Measurements from ENCODE around the gene HLTF.
"Not testable (repeated sequence)": the region's sequence is repeated elsewhere in the genome, so short reads cannot be mapped to it uniquely, and the experiment has no call there.

HLTF gene

GRCh38 chr3:149086232-149086988, at the start of gene HLTF:
TSS of gene HLTF (minus strand) at chr3:149086533. CDS start at chr3:149086336, 197 bp downstream.
- peak; percentile 92 to 95 for DNase-seq

GRCh38 chr3:149134575-149134974, 48.2 kb upstream of the HLTF start:
- no peak for DNase-seq

GRCh38 chr3:149131589-149131988, 45.3 kb upstream of the HLTF start:
- DNase-seq: no peak

GRCh38 chr3:149129326-149130205, 43.2 kb upstream of the HLTF start, which contains the start of gene HPS3:
TSS of gene HPS3 (plus strand) at chr3:149129638. CDS start at chr3:149129724, 86 bp downstream.
- peak; percentile 82 to 83 for DNase-seq

GRCh38 chr3:149128821-149129220, 42.5 kb upstream of the HLTF start:
- no peak for DNase-seq

GRCh38 chr3:149122721-149123578, 36.6 kb upstream of the HLTF start:
- DNase-seq: no peak

GRCh38 chr3:149120051-149120972, 34.0 kb upstream of the HLTF start:
- peak in 1 of 2 donors; percentile 75 for DNase-seq

GRCh38 chr3:149119466-149119865, 33.1 kb upstream of the HLTF start:
- DNase-seq: no peak

- DNase-seq: no peak
Observed at GRCh38 chr3:149118724-149119123, 32.4 kb upstream of the HLTF start.

- DNase-seq: no peak
Observed at GRCh38 chr3:149115114-149115513, 28.8 kb upstream of the HLTF start.

- no peak for DNase-seq
Observed at GRCh38 chr3:149114458-149114857, 28.1 kb upstream of the HLTF start.

GRCh38 chr3:149104484-149104883, 18.2 kb upstream of the HLTF start:
- DNase-seq: no peak

- no peak for DNase-seq
Observed at GRCh38 chr3:149101641-149102040, 15.3 kb upstream of the HLTF start.

- DNase-seq: no peak
Observed at GRCh38 chr3:149101154-149101553, 14.8 kb upstream of the HLTF start.

- DNase-seq: not testable (repeated sequence)
Observed at GRCh38 chr3:149097987-149098386, 11.7 kb upstream of the HLTF start.

GRCh38 chr3:149095487-149095886, 9.2 kb upstream of the HLTF start:
- no peak for DNase-seq

GRCh38 chr3:149091983-149092382, 5.7 kb upstream of the HLTF start:
- no peak for DNase-seq

- no peak for DNase-seq
Observed at GRCh38 chr3:149090907-149091306, 4.6 kb upstream of the HLTF start.

- no peak for DNase-seq
Observed at GRCh38 chr3:149090461-149090860, 4.1 kb upstream of the HLTF start.

- no peak for DNase-seq
Observed at GRCh38 chr3:149089395-149089794, 3.1 kb upstream of the HLTF start.

- DNase-seq: no peak
Observed at GRCh38 chr3:149087208-149087607, 875 bp upstream of the HLTF start.

- DNase-seq: peak in 1 of 2 donors; percentile 28
Observed at GRCh38 chr3:149085828-149086231, 503 bp downstream of the HLTF start.

Data from CD4-positive, alpha-beta T cell treated with Interferon alpha-2 for 1 hour (primary cell).